ENCODE measurements around the gene KAZN.

- TF ChIP-seq EZH2 (IDR thresholded peaks at IDR 0.05; ENCODE audit: low read depth, low read length, severe bottlenecking): no peak
- TF ChIP-seq, protein P1, sequence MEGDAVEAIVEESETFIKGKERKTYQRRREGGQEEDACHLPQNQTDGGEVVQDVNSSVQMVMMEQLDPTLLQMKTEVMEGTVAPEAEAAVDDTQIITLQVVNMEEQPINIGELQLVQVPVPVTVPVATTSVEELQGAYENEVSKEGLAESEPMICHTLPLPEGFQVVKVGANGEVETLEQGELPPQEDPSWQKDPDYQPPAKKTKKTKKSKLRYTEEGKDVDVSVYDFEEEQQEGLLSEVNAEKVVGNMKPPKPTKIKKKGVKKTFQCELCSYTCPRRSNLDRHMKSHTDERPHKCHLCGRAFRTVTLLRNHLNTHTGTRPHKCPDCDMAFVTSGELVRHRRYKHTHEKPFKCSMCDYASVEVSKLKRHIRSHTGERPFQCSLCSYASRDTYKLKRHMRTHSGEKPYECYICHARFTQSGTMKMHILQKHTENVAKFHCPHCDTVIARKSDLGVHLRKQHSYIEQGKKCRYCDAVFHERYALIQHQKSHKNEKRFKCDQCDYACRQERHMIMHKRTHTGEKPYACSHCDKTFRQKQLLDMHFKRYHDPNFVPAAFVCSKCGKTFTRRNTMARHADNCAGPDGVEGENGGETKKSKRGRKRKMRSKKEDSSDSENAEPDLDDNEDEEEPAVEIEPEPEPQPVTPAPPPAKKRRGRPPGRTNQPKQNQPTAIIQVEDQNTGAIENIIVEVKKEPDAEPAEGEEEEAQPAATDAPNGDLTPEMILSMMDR (IDR thresholded peaks at IDR 0.05; ENCODE audit: control extremely low read depth in 1 of 3, insufficient read depth in 1 of 3, low read depth in 1 of 3, low read length in 3 of 3): no peak
- TF ChIP-seq, protein P2, sequence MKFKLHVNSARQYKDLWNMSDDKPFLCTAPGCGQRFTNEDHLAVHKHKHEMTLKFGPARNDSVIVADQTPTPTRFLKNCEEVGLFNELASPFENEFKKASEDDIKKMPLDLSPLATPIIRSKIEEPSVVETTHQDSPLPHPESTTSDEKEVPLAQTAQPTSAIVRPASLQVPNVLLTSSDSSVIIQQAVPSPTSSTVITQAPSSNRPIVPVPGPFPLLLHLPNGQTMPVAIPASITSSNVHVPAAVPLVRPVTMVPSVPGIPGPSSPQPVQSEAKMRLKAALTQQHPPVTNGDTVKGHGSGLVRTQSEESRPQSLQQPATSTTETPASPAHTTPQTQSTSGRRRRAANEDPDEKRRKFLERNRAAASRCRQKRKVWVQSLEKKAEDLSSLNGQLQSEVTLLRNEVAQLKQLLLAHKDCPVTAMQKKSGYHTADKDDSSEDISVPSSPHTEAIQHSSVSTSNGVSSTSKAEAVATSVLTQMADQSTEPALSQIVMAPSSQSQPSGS (IDR thresholded peaks at IDR 0.05; ENCODE audit: low read length): no peak
- TF ChIP-seq EP300 (IDR thresholded peaks at IDR 0.05; ENCODE audit: borderline replicate concordance in 1 of 2, low read depth in 2 of 2, low read length in 2 of 2): no peak
- TF ChIP-seq, protein P3, sequence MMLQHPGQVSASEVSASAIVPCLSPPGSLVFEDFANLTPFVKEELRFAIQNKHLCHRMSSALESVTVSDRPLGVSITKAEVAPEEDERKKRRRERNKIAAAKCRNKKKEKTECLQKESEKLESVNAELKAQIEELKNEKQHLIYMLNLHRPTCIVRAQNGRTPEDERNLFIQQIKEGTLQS (IDR thresholded peaks at IDR 0.05; ENCODE audit: insufficient read depth, low read depth, low read length): no peak
- no peak for TF ChIP-seq TAF1 (IDR thresholded peaks at IDR 0.05; ENCODE audit: low read depth, low read length)
- TF ChIP-seq, protein P4, sequence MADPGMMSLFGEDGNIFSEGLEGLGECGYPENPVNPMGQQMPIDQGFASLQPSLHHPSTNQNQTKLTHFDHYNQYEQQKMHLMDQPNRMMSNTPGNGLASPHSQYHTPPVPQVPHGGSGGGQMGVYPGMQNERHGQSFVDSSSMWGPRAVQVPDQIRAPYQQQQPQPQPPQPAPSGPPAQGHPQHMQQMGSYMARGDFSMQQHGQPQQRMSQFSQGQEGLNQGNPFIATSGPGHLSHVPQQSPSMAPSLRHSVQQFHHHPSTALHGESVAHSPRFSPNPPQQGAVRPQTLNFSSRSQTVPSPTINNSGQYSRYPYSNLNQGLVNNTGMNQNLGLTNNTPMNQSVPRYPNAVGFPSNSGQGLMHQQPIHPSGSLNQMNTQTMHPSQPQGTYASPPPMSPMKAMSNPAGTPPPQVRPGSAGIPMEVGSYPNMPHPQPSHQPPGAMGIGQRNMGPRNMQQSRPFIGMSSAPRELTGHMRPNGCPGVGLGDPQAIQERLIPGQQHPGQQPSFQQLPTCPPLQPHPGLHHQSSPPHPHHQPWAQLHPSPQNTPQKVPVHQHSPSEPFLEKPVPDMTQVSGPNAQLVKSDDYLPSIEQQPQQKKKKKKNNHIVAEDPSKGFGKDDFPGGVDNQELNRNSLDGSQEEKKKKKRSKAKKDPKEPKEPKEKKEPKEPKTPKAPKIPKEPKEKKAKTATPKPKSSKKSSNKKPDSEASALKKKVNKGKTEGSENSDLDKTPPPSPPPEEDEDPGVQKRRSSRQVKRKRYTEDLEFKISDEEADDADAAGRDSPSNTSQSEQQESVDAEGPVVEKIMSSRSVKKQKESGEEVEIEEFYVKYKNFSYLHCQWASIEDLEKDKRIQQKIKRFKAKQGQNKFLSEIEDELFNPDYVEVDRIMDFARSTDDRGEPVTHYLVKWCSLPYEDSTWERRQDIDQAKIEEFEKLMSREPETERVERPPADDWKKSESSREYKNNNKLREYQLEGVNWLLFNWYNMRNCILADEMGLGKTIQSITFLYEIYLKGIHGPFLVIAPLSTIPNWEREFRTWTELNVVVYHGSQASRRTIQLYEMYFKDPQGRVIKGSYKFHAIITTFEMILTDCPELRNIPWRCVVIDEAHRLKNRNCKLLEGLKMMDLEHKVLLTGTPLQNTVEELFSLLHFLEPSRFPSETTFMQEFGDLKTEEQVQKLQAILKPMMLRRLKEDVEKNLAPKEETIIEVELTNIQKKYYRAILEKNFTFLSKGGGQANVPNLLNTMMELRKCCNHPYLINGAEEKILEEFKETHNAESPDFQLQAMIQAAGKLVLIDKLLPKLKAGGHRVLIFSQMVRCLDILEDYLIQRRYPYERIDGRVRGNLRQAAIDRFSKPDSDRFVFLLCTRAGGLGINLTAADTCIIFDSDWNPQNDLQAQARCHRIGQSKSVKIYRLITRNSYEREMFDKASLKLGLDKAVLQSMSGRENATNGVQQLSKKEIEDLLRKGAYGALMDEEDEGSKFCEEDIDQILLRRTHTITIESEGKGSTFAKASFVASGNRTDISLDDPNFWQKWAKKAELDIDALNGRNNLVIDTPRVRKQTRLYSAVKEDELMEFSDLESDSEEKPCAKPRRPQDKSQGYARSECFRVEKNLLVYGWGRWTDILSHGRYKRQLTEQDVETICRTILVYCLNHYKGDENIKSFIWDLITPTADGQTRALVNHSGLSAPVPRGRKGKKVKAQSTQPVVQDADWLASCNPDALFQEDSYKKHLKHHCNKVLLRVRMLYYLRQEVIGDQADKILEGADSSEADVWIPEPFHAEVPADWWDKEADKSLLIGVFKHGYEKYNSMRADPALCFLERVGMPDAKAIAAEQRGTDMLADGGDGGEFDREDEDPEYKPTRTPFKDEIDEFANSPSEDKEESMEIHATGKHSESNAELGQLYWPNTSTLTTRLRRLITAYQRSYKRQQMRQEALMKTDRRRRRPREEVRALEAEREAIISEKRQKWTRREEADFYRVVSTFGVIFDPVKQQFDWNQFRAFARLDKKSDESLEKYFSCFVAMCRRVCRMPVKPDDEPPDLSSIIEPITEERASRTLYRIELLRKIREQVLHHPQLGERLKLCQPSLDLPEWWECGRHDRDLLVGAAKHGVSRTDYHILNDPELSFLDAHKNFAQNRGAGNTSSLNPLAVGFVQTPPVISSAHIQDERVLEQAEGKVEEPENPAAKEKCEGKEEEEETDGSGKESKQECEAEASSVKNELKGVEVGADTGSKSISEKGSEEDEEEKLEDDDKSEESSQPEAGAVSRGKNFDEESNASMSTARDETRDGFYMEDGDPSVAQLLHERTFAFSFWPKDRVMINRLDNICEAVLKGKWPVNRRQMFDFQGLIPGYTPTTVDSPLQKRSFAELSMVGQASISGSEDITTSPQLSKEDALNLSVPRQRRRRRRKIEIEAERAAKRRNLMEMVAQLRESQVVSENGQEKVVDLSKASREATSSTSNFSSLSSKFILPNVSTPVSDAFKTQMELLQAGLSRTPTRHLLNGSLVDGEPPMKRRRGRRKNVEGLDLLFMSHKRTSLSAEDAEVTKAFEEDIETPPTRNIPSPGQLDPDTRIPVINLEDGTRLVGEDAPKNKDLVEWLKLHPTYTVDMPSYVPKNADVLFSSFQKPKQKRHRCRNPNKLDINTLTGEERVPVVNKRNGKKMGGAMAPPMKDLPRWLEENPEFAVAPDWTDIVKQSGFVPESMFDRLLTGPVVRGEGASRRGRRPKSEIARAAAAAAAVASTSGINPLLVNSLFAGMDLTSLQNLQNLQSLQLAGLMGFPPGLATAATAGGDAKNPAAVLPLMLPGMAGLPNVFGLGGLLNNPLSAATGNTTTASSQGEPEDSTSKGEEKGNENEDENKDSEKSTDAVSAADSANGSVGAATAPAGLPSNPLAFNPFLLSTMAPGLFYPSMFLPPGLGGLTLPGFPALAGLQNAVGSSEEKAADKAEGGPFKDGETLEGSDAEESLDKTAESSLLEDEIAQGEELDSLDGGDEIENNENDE (IDR thresholded peaks at IDR 0.05; ENCODE audit: insufficient replicate concordance, low read length): no peak
- no peak for TF ChIP-seq GTF2F1 (IDR thresholded peaks at IDR 0.05; ENCODE audit: borderline replicate concordance, low read depth, low read length)
- TF ChIP-seq MAFK (IDR thresholded peaks at IDR 0.05; ENCODE audit: low read depth, low read length): no peak
- TF ChIP-seq CREB1 (IDR thresholded peaks at IDR 0.05): no peak
- TF ChIP-seq SIN3A (conservative IDR thresholded peaks at IDR 0.05 in 1 of 2, IDR thresholded peaks at IDR 0.05 in 1 of 2; ENCODE audit: low read depth in 1 of 2, low read length in 2 of 2): no peak
- no peak for TF ChIP-seq SP4 (IDR thresholded peaks at IDR 0.05; ENCODE audit: low read length)
Measured at GRCh38 chr1:14561014-14561693, 37.3 kb upstream of the KAZN start.
